Psoas muscle (tissue), 8 donors: Measurements from ENCODE around the gene HOXD3. TPM values are rescaled to one million over a fixed set of nuclear protein-coding genes. Genes with fewer than 3 reads are reported as not detected.

Experiments
- ATAC-seq, 4 donors: fragments of 200-7000 bp; cut with Tn5 transposase; one replicate each; pipeline ENCODE4 v1.9.1; 2020; ENCODE audit warnings: moderate library complexity in 3 of 4, mild to moderate bottlenecking in 2 of 4
- DNase-seq, 2 donors: peaks; one replicate each; pipeline ENCODE4 v3.0.0-alpha.2; 2020
- H3K27ac ChIP-seq: fragments of 200-600 bp; one replicate; pipeline ENCODE4 v1.8.0; 2022
- H3K27me3 ChIP-seq, 3 donors: fragments of 200-600 bp in 1 of 3; one replicate each; pipeline versions ENCODE4 v1.6.1 to v1.8.0; 2013 to 2022; ENCODE audit warnings: low read length in 2 of 3, mild to moderate bottlenecking in 2 of 3, moderate library complexity in 1 of 3; ENCODE audit not compliant: insufficient read depth in 3 of 3
- H3K36me3 ChIP-seq, 2 donors: fragments of 200-600 bp in 1 of 2; one replicate each; pipeline versions ENCODE4 v1.6.1 to v1.8.0; 2013 to 2022; ENCODE audit warnings: low read depth in 1 of 2, mild to moderate bottlenecking in 1 of 2, moderate library complexity in 1 of 2; ENCODE audit not compliant: insufficient read depth in 1 of 2
- H3K4me1 ChIP-seq: fragments of 200-600 bp; one replicate; pipeline ENCODE4 v1.8.0; 2022
- H3K4me3 ChIP-seq: fragments of 200-600 bp; one replicate; pipeline ENCODE4 v1.8.0; 2022; ENCODE audit warnings: mild to moderate bottlenecking
- H3K9me3 ChIP-seq: fragments of 200-600 bp; one replicate; pipeline ENCODE4 v1.8.0; 2022
- CTCF ChIP-seq: fragments of 200-600 bp; IDR thresholded peaks from one replicate; pipeline ENCODE4 v1.8.0; 2022; ENCODE audit warnings: antibody characterized with exemption
- WGBS, 3 donors: extraction: QIAGEN DNeasy Blood & Tissue Kit; methylation state at CpG; one replicate each; pipeline versions ENCODE4 v1.1.6 to v1.1.7; 2013; 5-methylcytosine and 5-hydroxymethylcytosine counted together
- intact Hi-C, 2 donors: fragments of 100-400 bp; cut with DNase I; formaldehyde crosslinking; loops; one replicate each; pipeline versions ENCODE4 v1.11.0 to v1.14.2; 2022
- polyA plus RNA-seq, 3 donors: library from polyadenylated mRNA; stranded (reverse); fragments of 200-250 nt; gene quantifications; one replicate each; pipeline ENCODE4 v1.2.3, GENCODE V29; 2013
- total RNA-seq, 4 donors: library from RNA; stranded (reverse); fragmentation: NEBNext Ultra II Directional in 2 of 4; extraction: Animal tissue kit (Norgen Biotek cat#: 25700) in 2 of 4; gene quantifications; one replicate each; pipeline versions ENCODE4 v1.2.1 to v1.2.4, GENCODE V29; 2021 to 2023
- donor health status: healthy with polysubstance abuse.
- donor health status: DM: no; HTN: no; CAD: no; lungs with moderate emphysema.
- donor health status: Bipolar disorder and iron deficiency.
- donor health status: healthy.
- donor health status: DM: yes; HTN: yes; CAD: no.
- donor health status: DM: no; HTN: no; CAD: no.
- donor health status: DM: no; HTN: no; CAD: no.
- donor health status: DM: yes; HTN: yes; CAD: no.

Gene HOXD3
- total and polyA plus RNA-seq, 7 donors = 0.64 to 3.8 (median 1.1) TPM

DNA sequence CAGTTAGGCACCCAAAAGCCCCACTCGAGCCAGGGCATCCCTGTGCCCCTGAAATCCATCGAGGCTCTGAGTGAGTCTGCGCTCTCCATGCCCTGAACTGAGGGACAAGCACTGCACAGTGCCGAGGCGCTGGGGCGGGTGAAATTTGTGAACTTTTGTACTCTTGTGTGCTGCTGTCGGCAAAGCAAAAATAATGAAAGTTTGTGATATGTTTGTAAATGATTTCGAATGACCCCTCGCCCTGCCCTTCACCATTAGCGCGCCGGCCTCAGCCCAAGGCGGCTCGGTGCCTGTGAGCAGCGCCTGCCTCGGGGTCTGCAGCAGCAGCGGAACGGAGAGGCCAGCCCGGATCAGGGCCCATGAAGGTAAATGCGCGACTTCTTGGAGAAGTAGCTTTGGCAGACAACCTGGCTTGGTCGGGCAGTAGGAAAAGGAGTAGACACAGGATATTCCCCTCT is 7.6 kb upstream of the HOXD3 start:
- WGBS, 3 donors = 83 to 90% (median 86%) methylated on average over 22 of the region's 22 CpGs
- DNase-seq (no peak), ATAC-seq (no peak)
- Histone ChIP-seq H3K27me3 (no peaks in the 10 kb centered on the region), H3K36me3 (peaks cover 2 to 34% of the 10 kb centered on the region in 2 donors), H3K9me3 (no peaks in the 10 kb centered on the region), H3K27ac (no peak overlapping the region), H3K4me1 (peaks cover 9% of the 10 kb centered on the region), H3K4me3 (no peak overlapping the region)
- intact Hi-C loops = no loop called here
- TF ChIP-seq CTCF = no peak

DNA sequence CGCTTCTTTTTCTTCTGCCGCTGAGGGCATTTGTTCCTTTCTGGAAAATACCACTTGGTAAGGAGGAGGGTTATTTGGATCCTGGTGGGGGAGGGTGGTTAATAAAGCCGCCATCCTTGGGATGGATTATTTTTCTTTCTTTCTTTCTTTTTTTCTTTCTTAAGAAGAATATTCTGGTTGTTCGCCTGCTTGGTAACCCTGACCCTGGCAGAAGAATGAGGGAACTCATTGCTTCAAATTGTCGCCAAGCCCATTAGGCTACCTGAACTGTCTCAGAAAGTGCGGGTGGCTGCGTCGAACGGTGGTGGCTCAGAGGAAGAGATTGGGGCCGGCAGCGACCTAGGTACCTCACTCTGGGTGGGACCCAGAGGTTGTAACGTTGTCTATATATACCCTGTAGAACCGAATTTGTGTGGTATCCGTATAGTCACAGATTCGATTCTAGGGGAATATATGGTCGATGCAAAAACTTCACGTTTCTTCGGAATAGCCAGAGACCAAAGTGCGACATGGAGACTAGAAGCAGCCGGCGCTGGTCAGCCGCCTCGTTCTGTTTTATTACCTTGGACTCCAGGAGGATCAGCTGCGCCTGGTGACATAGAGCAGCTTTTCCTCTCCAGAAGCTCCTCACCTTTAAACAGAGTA is 7.0 kb upstream of the HOXD3 start:
- no peak for DNase-seq
- Histone ChIP-seq H3K36me3 (peaks cover 2 to 38% of the 10 kb centered on the region in 2 donors), H3K27me3 (no peaks in the 10 kb centered on the region), H3K27ac (no peak overlapping the region), H3K4me1 (peaks cover 9% of the 10 kb centered on the region), H3K9me3 (no peaks in the 10 kb centered on the region), H3K4me3 (no peak overlapping the region)
- 82 to 85% (median 82%) methylated on average over 24 of the region's 24 CpGs for WGBS, 3 donors
- intact Hi-C loops = no loop called here
- no peak for TF ChIP-seq CTCF
- ATAC-seq = no peak

GRCh38 chr2:176150584-176151441 is 6.3 kb upstream of the HOXD3 start:
- ATAC-seq = no peak
- Histone ChIP-seq H3K27me3 (no peaks in the 10 kb centered on the region), H3K4me1 (peaks cover 2% of the 10 kb centered on the region)

More at GRCh38 chr2:176150584-176151441, 6.3 kb upstream of the HOXD3 start:
- H3K27ac ChIP-seq = no peak overlapping the region
- no peak overlapping the region for H3K4me3 ChIP-seq
- no peak for TF ChIP-seq CTCF
- no peak for DNase-seq
- H3K36me3 ChIP-seq = peaks cover 2 to 45% of the 10 kb centered on the region in 2 donors
- 86 to 90% (median 89%) methylated on average over 14 of the region's 14 CpGs for WGBS, 3 donors
- intact Hi-C loops = no loop called here
- H3K9me3 ChIP-seq = no peaks in the 10 kb centered on the region
